Ovary (tissue), 3 donors: ENCODE data around the gene FAM53C.
"Not testable (repeated sequence)": the region's sequence is repeated elsewhere in the genome, so short reads cannot be mapped to it uniquely, and the experiment has no call there.

ENCODE experiments used
- CTCF ChIP-seq, 3 donors: fragments of 450-650 bp in 2 of 3; fragments of 200-600 bp in 1 of 3; IDR thresholded peaks; one replicate each; pipeline versions ENCODE4 v1.5.1 to v1.8.0; 2016 to 2022; ENCODE audit warnings: antibody characterized with exemption in 3 of 3, mild to moderate bottlenecking in 1 of 3
- EP300 ChIP-seq: sonication (generic); formaldehyde crosslinking; IDR thresholded peaks from one replicate; pipeline ENCODE4 v1.6.1; 2017; ENCODE audit warnings: antibody characterized with exemption
- POLR2A ChIP-seq: fragments of 450-650 bp; IDR thresholded peaks from one replicate; pipeline ENCODE4 v1.6.1; 2017; ENCODE audit warnings: antibody characterized with exemption, mild to moderate bottlenecking, moderate library complexity
- donor health status: DM: no; HTN: no; CAD: no.

DNA sequence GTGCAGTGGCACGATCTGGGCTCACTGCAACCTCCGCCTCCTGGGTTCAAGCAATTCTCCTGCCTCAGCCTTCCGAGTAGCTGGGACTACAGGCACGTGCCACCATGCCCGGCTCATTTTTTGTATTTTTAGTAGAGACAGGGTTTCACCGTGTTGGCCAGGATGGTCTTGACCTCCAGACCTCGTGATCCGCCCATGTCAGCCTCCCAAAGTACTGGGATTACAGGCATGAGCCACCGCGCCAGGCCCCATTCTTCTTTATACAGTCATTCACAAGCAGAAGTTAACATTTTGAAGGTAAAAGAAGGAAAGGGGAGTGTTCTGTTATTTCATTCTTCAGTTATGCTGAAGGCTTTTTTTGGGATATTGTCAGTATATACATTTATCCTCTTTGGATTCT lies 51.8 kb downstream of the FAM53C start:
- not testable (repeated sequence) for TF ChIP-seq CTCF (IDR thresholded peaks at IDR 0.05); EP300; POLR2A
